GM18909 (cell line): ENCODE results near the gene SLA2.
"Not testable (repeated sequence)": the region's sequence is repeated elsewhere in the genome, so short reads cannot be mapped to it uniquely, and the experiment has no call there.

Experiments
- ATAC-seq: cut with Tn5 transposase; IDR thresholded peaks from one replicate; pipeline ENCODE4 v1.9.1; 2021; ENCODE audit warnings: mild to moderate bottlenecking; ENCODE audit not compliant: unreplicated experiment, poor library complexity

Gene SLA2

DNA sequence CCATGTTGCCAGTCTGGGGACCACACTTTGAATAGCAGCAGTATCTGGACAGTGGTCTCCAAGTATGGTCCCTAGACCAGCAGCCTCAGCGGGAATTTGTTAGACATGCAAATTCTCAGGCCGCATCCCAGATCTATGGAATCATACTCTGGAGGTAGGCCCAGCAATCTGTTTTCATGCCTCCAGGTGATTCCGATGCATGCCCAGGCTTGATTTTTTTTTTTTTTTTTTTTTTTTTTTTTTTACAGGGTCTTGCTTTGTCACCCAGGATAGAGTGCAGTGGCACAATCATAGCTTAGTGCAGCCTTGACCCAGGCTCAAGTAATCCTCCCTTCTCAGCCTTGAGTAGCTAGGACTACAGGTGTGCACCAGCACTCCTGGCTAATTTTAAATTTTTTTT is 682 bp upstream of the SLA2 start:
- ATAC-seq, result no peak

- no peak for ATAC-seq
Measured at GRCh38 chr20:36645353-36645752, 643 bp downstream of the SLA2 start.

DNA sequence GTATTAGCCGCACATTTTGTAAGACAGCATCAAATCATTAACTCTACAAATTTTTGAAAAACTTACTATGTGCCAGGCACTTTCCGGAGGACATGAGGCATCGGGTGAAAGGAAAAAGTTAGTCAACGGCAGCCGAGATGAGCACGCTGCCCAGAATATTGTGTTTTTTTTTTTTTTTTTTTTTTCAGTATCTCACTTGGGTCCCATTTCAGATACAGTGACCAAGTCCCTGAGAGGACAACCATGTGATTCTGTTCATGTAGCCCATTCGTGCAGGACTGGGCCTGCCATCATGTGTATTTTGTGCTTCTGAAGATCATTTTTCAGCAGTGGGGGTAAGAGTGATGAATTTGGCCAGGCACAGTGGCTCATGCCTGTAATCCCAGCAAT is 1.3 kb downstream of the SLA2 start:
- ATAC-seq, result no peak

GRCh38 chr20:36644032-36644705 is 1.8 kb downstream of the SLA2 start:
- ATAC-seq, result no peak

GRCh38 chr20:36642136-36642535 is 3.9 kb downstream of the SLA2 start:
- ATAC-seq, result no peak

DNA sequence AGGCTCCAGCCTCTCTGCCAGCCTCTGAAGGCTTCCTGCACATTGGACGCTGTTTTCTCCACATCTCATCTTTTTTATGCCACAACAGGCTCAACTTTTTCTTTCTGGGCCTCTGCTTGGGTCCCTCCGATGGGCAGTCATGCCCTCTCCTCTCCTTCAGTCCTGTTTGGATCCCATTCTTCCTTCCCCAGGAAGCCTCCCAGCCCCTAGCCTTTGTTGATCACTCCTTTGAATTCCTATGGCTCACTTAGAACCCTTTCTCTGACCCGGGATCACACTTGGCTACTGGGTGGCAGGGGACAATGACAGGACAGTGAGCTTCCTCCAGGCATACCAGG is 4.5 kb downstream of the SLA2 start:
- no peak for ATAC-seq

DNA sequence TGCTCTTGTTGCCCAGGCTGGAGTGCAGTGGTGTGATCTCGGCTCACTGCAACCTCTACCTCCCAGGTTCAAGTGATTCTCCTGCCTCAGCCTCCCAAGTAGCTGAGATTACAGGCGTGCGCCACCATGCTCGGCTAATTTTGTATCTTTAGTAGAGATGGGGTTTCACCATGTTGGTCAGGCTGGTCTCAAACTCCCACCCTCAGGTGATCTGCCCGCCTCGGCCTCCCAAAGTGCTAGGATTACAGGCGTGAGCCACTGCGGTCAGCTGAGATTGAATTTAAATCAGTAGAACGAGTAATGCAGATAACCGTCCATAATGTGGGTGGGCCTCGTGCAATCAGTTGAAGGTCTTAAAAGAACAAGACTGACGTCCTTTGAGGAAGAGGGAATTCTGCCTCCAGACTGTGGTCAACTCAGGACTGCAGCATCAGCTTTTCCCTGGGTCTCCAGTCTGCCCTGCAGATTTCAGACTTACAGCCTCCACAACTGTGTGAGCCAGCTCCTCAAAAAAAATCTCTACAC is 7.1 kb downstream of the SLA2 start:
- not testable (repeated sequence) for ATAC-seq

DNA sequence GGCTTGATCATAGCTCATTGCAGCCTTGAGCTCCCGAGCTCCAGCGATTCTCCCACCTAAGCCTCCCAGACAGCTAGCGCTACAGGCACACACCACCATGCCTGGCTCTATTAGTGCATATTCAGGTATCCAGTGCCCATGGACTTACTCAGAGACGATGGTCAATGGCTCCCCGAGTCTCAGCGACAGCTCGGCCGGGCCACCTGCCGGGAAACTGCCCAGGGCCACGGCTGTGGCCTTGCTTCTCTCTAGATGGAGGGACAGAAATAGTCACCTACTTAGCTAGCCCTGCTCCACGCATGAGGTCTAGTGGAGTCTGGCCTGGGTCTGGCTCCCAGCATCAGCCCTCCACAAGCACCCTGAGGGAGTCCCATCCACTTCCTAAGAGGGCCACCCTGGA is 11.7 kb downstream of the SLA2 start:
- ATAC-seq, result no peak

- no peak for ATAC-seq
Measured at GRCh38 chr20:36633285-36633772, 12.7 kb downstream of the SLA2 start.

GRCh38 chr20:36632487-36633284 is 13.3 kb downstream of the SLA2 start:
- no peak for ATAC-seq

GRCh38 chr20:36632147-36632486 is 13.9 kb downstream of the SLA2 start:
- no peak for ATAC-seq

DNA sequence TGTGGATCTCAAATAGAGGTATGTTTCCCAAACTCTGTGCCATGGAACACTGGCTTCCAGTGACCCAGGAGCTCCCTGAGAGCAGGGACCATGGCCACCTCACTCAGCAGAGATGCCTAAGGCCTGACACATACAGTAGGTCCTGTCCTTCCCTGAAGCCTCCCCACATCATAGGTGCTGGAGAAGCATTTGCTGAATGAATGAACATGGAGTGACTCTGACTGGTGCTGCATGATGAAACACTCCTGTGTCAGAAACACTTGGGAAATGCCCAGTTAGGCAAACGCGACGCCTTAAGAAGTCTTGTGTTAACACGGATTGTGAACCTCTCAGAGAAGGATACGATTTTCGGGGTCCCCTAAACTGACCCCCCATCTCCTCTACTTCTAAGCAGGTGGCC is 14.3 kb downstream of the SLA2 start:
- no peak for ATAC-seq

GRCh38 chr20:36629719-36630681 is 16.0 kb downstream of the SLA2 start:
- no peak for ATAC-seq

- no peak for ATAC-seq
Measured at GRCh38 chr20:36628076-36628475, 17.9 kb downstream of the SLA2 start.

- ATAC-seq, result no peak
Measured at GRCh38 chr20:36624944-36625324, 21.1 kb downstream of the SLA2 start.

GRCh38 chr20:36624068-36624943 is 21.7 kb downstream of the SLA2 start:
- no peak for ATAC-seq

GRCh38 chr20:36623444-36623843 is 22.6 kb downstream of the SLA2 start:
- no peak for ATAC-seq

DNA sequence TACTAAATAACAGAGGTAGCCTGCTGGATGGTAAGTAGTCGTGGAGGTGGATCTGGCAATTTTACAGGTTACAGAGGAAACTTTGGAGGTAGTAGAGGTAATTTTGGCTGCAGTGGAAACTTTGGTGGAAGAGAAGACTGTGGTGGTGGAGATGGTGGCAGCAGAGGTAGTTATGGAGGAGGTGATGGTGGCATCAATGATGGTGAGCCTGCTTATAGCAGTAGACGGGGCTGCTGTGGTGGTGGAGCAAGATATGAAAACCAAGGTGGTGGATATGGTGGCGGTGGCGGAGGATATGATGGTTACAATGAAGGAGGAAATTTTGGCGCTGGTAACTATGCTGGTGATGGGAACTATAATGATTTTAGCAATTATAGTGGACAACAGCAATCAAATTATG is 25.1 kb downstream of the SLA2 start:
- ATAC-seq, result no peak

DNA sequence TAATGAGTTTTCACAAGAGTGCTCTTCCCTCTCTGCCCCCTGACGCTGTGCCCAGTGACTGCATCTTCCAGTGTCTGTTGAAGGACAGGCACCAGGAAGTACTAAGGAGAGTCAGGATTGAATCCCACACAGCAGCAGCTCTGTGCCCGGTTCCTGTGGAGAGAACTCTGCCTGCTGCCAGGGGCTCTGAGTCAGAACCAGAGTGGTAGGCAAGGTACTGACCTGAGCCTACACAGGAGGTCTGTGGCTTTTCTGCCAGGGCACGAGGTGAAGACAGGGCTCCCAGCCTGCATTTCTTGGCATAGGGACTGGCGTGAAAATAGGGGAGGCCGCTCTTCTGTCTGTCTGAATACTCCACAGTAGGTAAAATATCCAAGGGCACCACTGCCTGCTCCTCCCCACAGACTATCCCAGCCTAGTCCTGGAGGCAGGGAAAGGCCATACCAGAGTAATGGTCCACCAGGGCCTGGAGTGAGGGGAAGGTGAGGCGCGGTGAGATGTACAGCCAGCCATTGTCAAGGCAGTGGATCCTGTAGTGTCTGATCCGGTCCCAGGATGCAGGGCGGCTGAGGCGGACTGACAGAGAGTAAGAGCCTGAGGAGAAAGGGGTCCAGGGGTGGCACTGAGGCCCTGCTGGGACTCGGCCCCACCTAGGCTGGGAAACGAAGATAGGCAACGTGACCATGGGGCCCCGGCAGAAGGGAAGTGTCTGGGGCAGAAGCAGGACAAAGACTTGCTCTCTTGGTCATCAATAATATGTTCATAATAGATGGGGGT is 31.0 kb downstream of the SLA2 start:
- no peak for ATAC-seq
